Activated CD8-positive, alpha-beta T cell treated with anti-CD3 and anti-CD28 coated beads, Interleukin-2, amount 10 ng/mL, durations not matched to agents 7 days and 5 days (primary cell): ENCODE results near the gene GTSE1. TPM values are rescaled to one million over a fixed set of nuclear protein-coding genes. Genes with fewer than 3 reads are reported as not detected.

Experiments used
- ATAC-seq: fragments of 150-1000 bp; cut with Tn5 transposase; one replicate; pipeline ENCODE4 v1.10.0; 2021; ENCODE audit warnings: moderate library complexity
- CTCF ChIA-PET: fragments of 350-600 bp; sonication (Branson Sonifier 250); formaldehyde crosslinking; loops from one replicate; lab custom pipeline; 2021; ENCODE audit warnings: antibody characterized with exemption; lab: Charles Lee
- POLR2A ChIA-PET: fragments of 350-600 bp; sonication (Branson Sonifier 250); formaldehyde crosslinking; loops from one replicate; lab custom pipeline; 2021; ENCODE audit warnings: antibody characterized with exemption; lab: Charles Lee
- DNase-seq: peaks from one replicate; pipeline ENCODE4 v3.0.0-alpha.2; 2020
- H3K27ac Mint-ChIP-seq: one replicate; pipeline ENCODE4 v1.8.0; 2021; ENCODE audit warnings: mild to moderate bottlenecking, mixed read lengths
- H3K27me3 Mint-ChIP-seq: one replicate; pipeline ENCODE4 v1.8.0; 2021; ENCODE audit warnings: low read depth, mixed read lengths
- H3K36me3 Mint-ChIP-seq: one replicate; pipeline ENCODE4 v1.8.0; 2021; ENCODE audit warnings: low read depth, mixed read lengths
- H3K4me1 Mint-ChIP-seq: one replicate; pipeline ENCODE4 v1.8.0; 2021; ENCODE audit warnings: low read depth, mixed read lengths
- H3K4me3 Mint-ChIP-seq: one replicate; pipeline ENCODE4 v1.8.0; 2021; ENCODE audit warnings: mild to moderate bottlenecking, mixed read lengths
- H3K9me3 Mint-ChIP-seq: one replicate; pipeline ENCODE4 v1.8.0; 2022; ENCODE audit warnings: mixed read lengths; ENCODE audit not compliant: insufficient read depth
- total RNA-seq, 2 experiments: library from RNA; stranded (reverse); gene quantifications; one replicate each; pipeline ENCODE4 v1.2.3, GENCODE V29; 2021

The GTSE1 gene
- total RNA-seq, 2 experiments from 2014 or later, result 111 to 114 TPM

GRCh38 chr22:46356496-46357480 lies 60.1 kb downstream of the GTSE1 start:
- no peak overlapping the region for H3K27ac Mint-ChIP-seq
- no peaks in the 10 kb centered on the region for H3K4me1 Mint-ChIP-seq
- peaks cover 22% of the 10 kb centered on the region for H3K36me3 Mint-ChIP-seq
- ATAC-seq, result no peak
- no peaks in the 10 kb centered on the region for H3K27me3 Mint-ChIP-seq
- no peak overlapping the region for H3K4me3 Mint-ChIP-seq
- ChIA-PET CTCF (interaction anchor here (0.9 kb wide), 1 partner anchor 11 kb away, joined by 4 read pairs; no protein-coding TSS in a partner anchor), POLR2A (no interaction called here)
- DNase-seq, result no peak
- no peaks in the 10 kb centered on the region for H3K9me3 Mint-ChIP-seq

- H3K27ac Mint-ChIP-seq, result no peak overlapping the region
These were observed 61.2 kb downstream of the GTSE1 start for GRCh38 chr22:46357711-46358520.

GRCh38 chr22:46358766-46359165 lies 62.1 kb downstream of the GTSE1 start:
- CTCF ChIA-PET, result interaction anchor here (0.8 kb wide), 1 partner anchor 9 kb away, joined by 3 read pairs; no protein-coding TSS in a partner anchor
- Mint-ChIP-seq H3K9me3 (no peaks in the 10 kb centered on the region), H3K36me3 (peaks cover 13% of the 10 kb centered on the region), H3K4me3 (no peak overlapping the region), H3K4me1 (peaks cover 2% of the 10 kb centered on the region), H3K27me3 (no peaks in the 10 kb centered on the region), H3K27ac (no peak overlapping the region)
- ATAC-seq (no peak), DNase-seq (no peak)
- POLR2A ChIA-PET, result interaction anchor here (0.7 to 1.4 kb wide), 2 partner anchors 22 to 105 kb away, joined by 3 read pairs; no protein-coding TSS in a partner anchor

More at GRCh38 chr22:46357711-46358520, 61.2 kb downstream of the GTSE1 start:
- Mint-ChIP-seq H3K36me3 (peaks cover 16% of the 10 kb centered on the region), H3K4me3 (no peak overlapping the region), H3K4me1 (peaks cover 2% of the 10 kb centered on the region), H3K9me3 (no peaks in the 10 kb centered on the region), H3K27me3 (no peaks in the 10 kb centered on the region)
- ChIA-PET CTCF (no interaction called here), POLR2A (interaction anchor here (0.7 kb wide), 1 partner anchor 106 kb away, joined by 3 read pairs; no protein-coding TSS in a partner anchor)
- DNase-seq, result no peak
- ATAC-seq, result no peak

DNA sequence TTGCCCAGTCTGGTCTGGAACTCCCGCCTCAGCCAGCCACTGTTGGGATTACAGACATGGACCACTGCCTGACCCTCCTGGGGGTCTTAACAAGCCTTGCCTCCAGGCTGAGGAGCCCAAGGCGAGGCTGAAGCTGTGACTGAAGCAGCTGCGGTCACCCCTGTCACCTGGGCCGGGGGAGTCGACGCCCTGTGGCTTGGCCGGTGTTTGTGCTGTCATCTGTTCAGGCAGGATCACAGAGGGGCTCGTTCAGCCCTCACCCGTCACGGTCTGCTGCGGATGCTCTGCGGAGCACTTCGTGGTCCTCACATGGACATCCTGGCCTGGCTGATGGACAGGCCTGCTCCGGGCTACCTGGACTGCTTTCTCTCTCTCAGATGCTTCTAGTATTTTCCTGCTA lies 62.7 kb downstream of the GTSE1 start:
- Mint-ChIP-seq H3K27ac (no peak overlapping the region), H3K36me3 (peaks cover 9% of the 10 kb centered on the region), H3K4me1 (peaks cover 2% of the 10 kb centered on the region), H3K9me3 (no peaks in the 10 kb centered on the region), H3K4me3 (no peak overlapping the region), H3K27me3 (no peaks in the 10 kb centered on the region)
- DNase-seq (no peak), ATAC-seq (no peak)
- POLR2A ChIA-PET, result interaction anchor here (1.4 kb wide), 1 partner anchor 23 kb away, joined by 3 read pairs; no protein-coding TSS in a partner anchor
- CTCF ChIA-PET, result interaction anchor here (0.8 kb wide), 1 partner anchor 9 kb away, joined by 3 read pairs; no protein-coding TSS in a partner anchor

GRCh38 chr22:46360097-46360496 lies 63.4 kb downstream of the GTSE1 start:
- POLR2A ChIA-PET, result no interaction called here
- no peak for DNase-seq
- ATAC-seq, result no peak
- no peaks in the 10 kb centered on the region for H3K9me3 Mint-ChIP-seq
- CTCF ChIA-PET, result no interaction called here
- H3K27me3 Mint-ChIP-seq, result no peaks in the 10 kb centered on the region
- H3K27ac Mint-ChIP-seq, result no peak overlapping the region
- peaks cover 9% of the 10 kb centered on the region for H3K36me3 Mint-ChIP-seq
- peaks cover 2% of the 10 kb centered on the region for H3K4me1 Mint-ChIP-seq
- no peak overlapping the region for H3K4me3 Mint-ChIP-seq

- H3K36me3 Mint-ChIP-seq, result peaks cover 4% of the 10 kb centered on the region
- H3K27me3 Mint-ChIP-seq, result no peaks in the 10 kb centered on the region
- H3K27ac Mint-ChIP-seq, result no peak overlapping the region
- no peak overlapping the region for H3K4me3 Mint-ChIP-seq
- peaks cover 2% of the 10 kb centered on the region for H3K4me1 Mint-ChIP-seq
- DNase-seq (no peak), ATAC-seq (no peak)
- no peaks in the 10 kb centered on the region for H3K9me3 Mint-ChIP-seq
- CTCF ChIA-PET, result no interaction called here
- POLR2A ChIA-PET, result no interaction called here
These were observed 64.2 kb downstream of the GTSE1 start for GRCh38 chr22:46360891-46361290.

DNA sequence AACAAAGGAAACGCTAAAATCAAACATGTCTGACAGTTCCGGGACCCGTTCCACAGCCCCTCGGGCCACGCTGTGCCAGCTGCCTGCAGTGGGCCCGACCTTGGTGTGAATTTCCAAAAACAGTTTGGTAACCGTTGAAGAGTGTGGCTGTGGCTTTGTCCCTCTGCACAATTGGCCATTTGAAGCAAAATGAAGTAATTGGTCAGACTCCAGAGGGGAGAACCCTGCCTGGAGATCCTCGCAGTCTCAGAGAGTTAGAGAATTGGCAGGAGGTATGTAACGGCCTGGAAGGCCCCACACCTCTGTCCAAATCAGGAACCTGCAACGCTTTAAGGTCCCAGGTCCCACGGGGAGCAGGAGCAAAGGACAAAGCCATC lies 65.1 kb downstream of the GTSE1 start:
- no peaks in the 10 kb centered on the region for H3K9me3 Mint-ChIP-seq
- no peak overlapping the region for H3K4me3 Mint-ChIP-seq
- H3K36me3 Mint-ChIP-seq, result peaks cover 4% of the 10 kb centered on the region
- DNase-seq (no peak), ATAC-seq (no peak)
- ChIA-PET POLR2A (no interaction called here), CTCF (no interaction called here)
- no peaks in the 10 kb centered on the region for H3K27me3 Mint-ChIP-seq
- no peak overlapping the region for H3K27ac Mint-ChIP-seq
- peaks cover 2% of the 10 kb centered on the region for H3K4me1 Mint-ChIP-seq

- POLR2A ChIA-PET, result no interaction called here
- no peaks in the 10 kb centered on the region for H3K27me3 Mint-ChIP-seq
- H3K9me3 Mint-ChIP-seq, result no peaks in the 10 kb centered on the region
- H3K27ac Mint-ChIP-seq, result no peak overlapping the region
- H3K4me3 Mint-ChIP-seq, result no peak overlapping the region
- H3K36me3 Mint-ChIP-seq, result peaks cover 1% of the 10 kb centered on the region
- CTCF ChIA-PET, result no interaction called here
- ATAC-seq, result no peak
- no peak for DNase-seq
- H3K4me1 Mint-ChIP-seq, result peaks cover 2% of the 10 kb centered on the region
These were observed 65.7 kb downstream of the GTSE1 start for GRCh38 chr22:46362203-46362933.

GRCh38 chr22:46362934-46363515 lies 66.4 kb downstream of the GTSE1 start:
- CTCF ChIA-PET, result no interaction called here
- no peaks in the 10 kb centered on the region for H3K36me3 Mint-ChIP-seq
- H3K4me3 Mint-ChIP-seq, result no peak overlapping the region
- H3K9me3 Mint-ChIP-seq, result no peaks in the 10 kb centered on the region
- no peak for ATAC-seq
- peaks cover 2% of the 10 kb centered on the region for H3K4me1 Mint-ChIP-seq
- no peaks in the 10 kb centered on the region for H3K27me3 Mint-ChIP-seq
- H3K27ac Mint-ChIP-seq, result no peak overlapping the region
- POLR2A ChIA-PET, result no interaction called here
- no peak for DNase-seq

- no peak overlapping the region for H3K27ac Mint-ChIP-seq
- no peak for ATAC-seq
- ChIA-PET CTCF (no interaction called here), POLR2A (no interaction called here)
- H3K27me3 Mint-ChIP-seq, result no peaks in the 10 kb centered on the region
- H3K4me1 Mint-ChIP-seq, result peaks cover 2% of the 10 kb centered on the region
- H3K36me3 Mint-ChIP-seq, result no peaks in the 10 kb centered on the region
- H3K4me3 Mint-ChIP-seq, result no peak overlapping the region
- H3K9me3 Mint-ChIP-seq, result no peaks in the 10 kb centered on the region
- DNase-seq, result no peak
These were observed 67.1 kb downstream of the GTSE1 start for GRCh38 chr22:46363611-46364321.
